SU-DHL-6 (cell line): ENCODE measurements around the gene AP1S3.

Experiments
- H2AFZ ChIP-seq: fragments of 200-600 bp; sonication (generic); 2 replicates; pipeline ENCODE4 v1.6.1; 2014; ENCODE audit warnings: low read depth, mild to moderate bottlenecking, moderate library complexity, mixed read lengths, antibody characterized with exemption, low read length; ENCODE audit not compliant: severe bottlenecking
- H3F3A ChIP-seq: fragments of 200-600 bp; shearing (Covaris generic); 2 replicates; pipeline ENCODE4 v1.6.0; 2016; ENCODE audit warnings: antibody characterized with exemption, mild to moderate bottlenecking; ENCODE audit not compliant: insufficient read depth
- H3K27ac ChIP-seq: fragments of 200-600 bp; sonication (generic); 2 replicates; pipeline ENCODE4 v1.5.1; 2016; ENCODE audit warnings: low read depth, mild to moderate bottlenecking, low read length, moderate library complexity, mixed read lengths
- H3K27me3 ChIP-seq: fragments of 200-600 bp; sonication (generic), shearing (Covaris generic); 2 replicates; pipeline ENCODE4 v1.6.0; 2014; ENCODE audit warnings: mild to moderate bottlenecking, low read length
- H3K36me3 ChIP-seq: fragments of 200-600 bp; sonication (generic); 2 replicates; pipeline ENCODE4 v1.6.1; 2014; ENCODE audit warnings: mild to moderate bottlenecking, low read length, mixed read lengths
- H3K4me2 ChIP-seq: fragments of 300-600, 200-600 bp; shearing (Covaris generic), sonication (generic); 2 replicates; pipeline ENCODE4 v1.6.0; 2014; ENCODE audit warnings: low read length, low read depth, mild to moderate bottlenecking; ENCODE audit not compliant: poor library complexity, severe bottlenecking
- H3K4me3 ChIP-seq: fragments of 200-600 bp; sonication (generic); 2 replicates; pipeline ENCODE4 v1.5.1; 2014; ENCODE audit warnings: antibody characterized with exemption, low read length, mild to moderate bottlenecking, mixed read lengths; ENCODE audit not compliant: insufficient read depth, poor library complexity, severe bottlenecking
- H3K79me2 ChIP-seq: fragments of 200-600 bp; sonication (generic); 2 replicates; pipeline ENCODE4 v1.6.1; 2014; ENCODE audit warnings: mild to moderate bottlenecking, low read length, moderate library complexity; ENCODE audit not compliant: insufficient read depth
- H3K9ac ChIP-seq: fragments of 200-600 bp; sonication (generic); 2 replicates; pipeline ENCODE4 v1.7.0; 2014; ENCODE audit warnings: mild to moderate bottlenecking, low read length
- H3K9me2 ChIP-seq: fragments of 200-600 bp; sonication (generic); replicated peaks from 2 replicates; pipeline ENCODE4 v1.6.1; 2014; ENCODE audit warnings: low read length; ENCODE audit not compliant: insufficient read depth
- H3K9me3 ChIP-seq: fragments of 200-600 bp; sonication (generic); 2 replicates; pipeline ENCODE4 v1.6.1; 2014; ENCODE audit warnings: low read length, mixed read lengths; ENCODE audit not compliant: insufficient read depth
- H4K20me1 ChIP-seq: fragments of 200-600 bp; sonication (generic); 2 replicates; pipeline ENCODE4 v1.6.1; 2014; ENCODE audit warnings: low read depth, mild to moderate bottlenecking, antibody characterized with exemption, low read length, moderate library complexity, mixed read lengths
- EZH2phosphoT487 ChIP-seq: fragments of 200-600 bp; sonication (generic), shearing (Covaris generic); conservative IDR thresholded peaks from 2 replicates; pipeline ENCODE4 v1.6.1; 2018; ENCODE audit warnings: mild to moderate bottlenecking, antibody characterized with exemption, low read length, moderate library complexity, mixed read lengths
- TF ChIP-seq, protein P1 (sequence below): fragments of 200-600 bp; sonication (generic); IDR thresholded peaks from one replicate; pipeline ENCODE4 v1.5.1; 2017; ENCODE audit warnings: antibody characterized with exemption, mild to moderate bottlenecking, low read length, moderate library complexity; ENCODE audit not compliant: insufficient read depth, poor library complexity, severe bottlenecking

AP1S3 gene

DNA sequence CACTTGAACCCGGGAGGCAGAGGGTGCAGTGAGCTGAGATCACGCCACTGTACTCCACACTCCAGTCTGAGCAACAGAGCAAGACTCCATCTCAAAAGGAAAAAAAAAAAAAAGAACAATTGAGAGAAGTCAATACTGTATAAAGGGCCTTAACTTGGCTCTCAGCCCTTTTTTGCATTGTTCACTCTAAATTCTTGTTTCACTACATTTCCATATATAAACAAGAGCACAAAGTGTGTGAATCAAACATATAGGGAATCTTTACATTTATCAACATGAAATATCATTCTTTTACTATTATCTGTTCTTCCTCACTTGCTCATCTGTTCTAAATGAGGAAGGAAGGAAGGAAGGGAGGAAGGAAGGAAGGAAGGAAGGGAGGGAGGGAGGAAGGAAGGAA is 90.8 kb downstream of the AP1S3 start:
- H3F3A ChIP-seq = no peaks in the 10 kb centered on the region
- no peak for TF ChIP-seq EZH2phosphoT487
- TF ChIP-seq, protein P1, sequence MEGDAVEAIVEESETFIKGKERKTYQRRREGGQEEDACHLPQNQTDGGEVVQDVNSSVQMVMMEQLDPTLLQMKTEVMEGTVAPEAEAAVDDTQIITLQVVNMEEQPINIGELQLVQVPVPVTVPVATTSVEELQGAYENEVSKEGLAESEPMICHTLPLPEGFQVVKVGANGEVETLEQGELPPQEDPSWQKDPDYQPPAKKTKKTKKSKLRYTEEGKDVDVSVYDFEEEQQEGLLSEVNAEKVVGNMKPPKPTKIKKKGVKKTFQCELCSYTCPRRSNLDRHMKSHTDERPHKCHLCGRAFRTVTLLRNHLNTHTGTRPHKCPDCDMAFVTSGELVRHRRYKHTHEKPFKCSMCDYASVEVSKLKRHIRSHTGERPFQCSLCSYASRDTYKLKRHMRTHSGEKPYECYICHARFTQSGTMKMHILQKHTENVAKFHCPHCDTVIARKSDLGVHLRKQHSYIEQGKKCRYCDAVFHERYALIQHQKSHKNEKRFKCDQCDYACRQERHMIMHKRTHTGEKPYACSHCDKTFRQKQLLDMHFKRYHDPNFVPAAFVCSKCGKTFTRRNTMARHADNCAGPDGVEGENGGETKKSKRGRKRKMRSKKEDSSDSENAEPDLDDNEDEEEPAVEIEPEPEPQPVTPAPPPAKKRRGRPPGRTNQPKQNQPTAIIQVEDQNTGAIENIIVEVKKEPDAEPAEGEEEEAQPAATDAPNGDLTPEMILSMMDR = no peak
- H3K36me3 ChIP-seq = no peaks in the 10 kb centered on the region
- H3K4me2 ChIP-seq = no peak overlapping the region
- no peaks in the 10 kb centered on the region for H3K79me2 ChIP-seq
- no peak overlapping the region for H3K4me3 ChIP-seq
- H3K9me2 ChIP-seq = no peaks in the 10 kb centered on the region
- H3K27ac ChIP-seq = no peak overlapping the region
- no peak overlapping the region for H3K9ac ChIP-seq
- no peak overlapping the region for H2AFZ ChIP-seq
- no peaks in the 10 kb centered on the region for H3K27me3 ChIP-seq
- no peaks in the 10 kb centered on the region for H4K20me1 ChIP-seq
- H3K9me3 ChIP-seq = no peaks in the 10 kb centered on the region

DNA sequence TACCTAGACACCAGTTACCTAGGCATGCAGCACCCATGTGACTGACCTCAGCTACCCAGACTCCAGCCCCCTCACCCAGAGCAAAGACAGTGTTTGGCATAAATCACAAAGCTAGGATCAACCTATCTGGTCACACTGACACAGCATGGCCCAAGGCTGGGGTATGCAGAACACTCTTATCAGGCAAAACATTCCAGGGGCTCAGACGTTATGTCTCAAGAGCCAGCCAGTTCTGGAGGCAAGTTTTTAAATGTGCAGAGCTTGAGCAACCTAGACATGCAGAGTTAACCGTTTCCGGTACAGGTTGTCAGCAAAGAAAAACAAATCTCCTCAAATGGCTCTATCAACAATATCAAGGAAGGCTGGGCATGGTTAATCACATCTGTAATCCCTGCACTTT is 92.8 kb downstream of the AP1S3 start:
- Histone ChIP-seq H3K9me3 (no peaks in the 10 kb centered on the region), H3K4me2 (no peak overlapping the region), H3K9me2 (no peaks in the 10 kb centered on the region), H3K27ac (no peak overlapping the region), H3K27me3 (no peaks in the 10 kb centered on the region), H3K9ac (no peak overlapping the region), H2AFZ (no peak overlapping the region), H3K4me3 (no peak overlapping the region), H3F3A (no peaks in the 10 kb centered on the region), H3K79me2 (no peaks in the 10 kb centered on the region), H3K36me3 (no peaks in the 10 kb centered on the region), H4K20me1 (no peaks in the 10 kb centered on the region)
- TF ChIP-seq, protein P1 = no peak
- no peak for TF ChIP-seq EZH2phosphoT487

DNA sequence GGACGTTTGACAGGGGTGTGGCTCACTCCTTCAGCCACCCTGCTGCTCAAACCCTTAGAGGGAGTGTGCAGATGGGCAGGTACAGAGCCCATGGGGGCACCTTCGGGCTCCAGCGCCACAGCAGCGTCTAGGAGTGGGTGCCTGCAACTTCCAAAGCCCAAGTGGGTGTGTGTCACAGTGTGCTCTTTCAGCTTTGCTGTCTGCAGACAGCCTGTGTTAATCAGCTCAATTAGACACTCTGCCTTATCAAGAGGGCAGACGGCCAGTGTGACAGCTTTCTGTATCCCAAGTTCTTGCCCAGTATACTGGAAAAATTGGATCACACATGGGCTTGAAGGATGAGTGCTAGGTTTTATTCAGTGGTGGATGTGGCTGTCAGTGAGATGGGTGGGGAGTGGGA is 96.7 kb downstream of the AP1S3 start:
- Histone ChIP-seq H3K27me3 (no peaks in the 10 kb centered on the region), H3K9me2 (no peaks in the 10 kb centered on the region), H2AFZ (no peak overlapping the region), H3K36me3 (no peaks in the 10 kb centered on the region), H3K9ac (no peak overlapping the region), H3K9me3 (no peaks in the 10 kb centered on the region), H3K27ac (no peak overlapping the region), H3K79me2 (no peaks in the 10 kb centered on the region), H3F3A (no peaks in the 10 kb centered on the region), H3K4me2 (no peak overlapping the region), H3K4me3 (no peak overlapping the region), H4K20me1 (no peaks in the 10 kb centered on the region)
- TF ChIP-seq, protein P1 = no peak
- TF ChIP-seq EZH2phosphoT487 = no peak
